Kidney (tissue), 14 donors: ENCODE measurements around the gene CARD19. TPM values are rescaled to one million over a fixed set of nuclear protein-coding genes. Genes with fewer than 3 reads are reported as not detected.
A peak's percentile ranks its signal among the peaks of the same experiment; 100 is the strongest.

Source experiments
- DNase-seq, 5 donors: peaks; one replicate each; pipeline ENCODE4 v3.0.0-alpha.2; 2013 to 2020
- FAIRE-seq: peaks from 2 replicates; lab custom pipeline; 2012; peaks lifted over from hg19 to GRCh38; lab: Jason Lieb, UNC
- H3K27ac ChIP-seq, 2 donors: one replicate each; pipeline ENCODE4 v1.7.0; 2013; ENCODE audit warnings: low read depth in 2 of 2, low read length in 2 of 2, inconsistent platforms in 1 of 2
- H3K27me3 ChIP-seq: one replicate; pipeline ENCODE4 v1.7.1; 2013; ENCODE audit warnings: low read length, inconsistent platforms; ENCODE audit not compliant: control insufficient read depth, insufficient read depth
- H3K36me3 ChIP-seq, 3 donors: one replicate each; pipeline versions ENCODE4 v1.7.0 to v1.7.1; 2013; ENCODE audit warnings: low read length in 3 of 3, control low read depth in 1 of 3, inconsistent platforms in 1 of 3; ENCODE audit not compliant: insufficient read depth in 3 of 3, control insufficient read depth in 2 of 3
- H3K4me1 ChIP-seq, 3 donors: one replicate each; pipeline versions ENCODE4 v1.7.0 to v1.7.1; 2013; ENCODE audit warnings: low read length in 3 of 3, inconsistent platforms in 1 of 3, low read depth in 1 of 3; ENCODE audit not compliant: control insufficient read depth in 2 of 3, insufficient read depth in 2 of 3
- H3K4me3 ChIP-seq, 3 donors: one replicate each; pipeline versions ENCODE4 v1.7.0 to v1.8.1; 2013; ENCODE audit warnings: low read length in 3 of 3, control low read depth in 1 of 3, inconsistent platforms in 1 of 3
- H3K9ac ChIP-seq, 3 donors: one replicate each; pipeline versions ENCODE4 v1.7.0 to v1.7.1; 2013; ENCODE audit warnings: low read length in 3 of 3, control low read depth in 1 of 3, inconsistent platforms in 1 of 3
- H3K9me3 ChIP-seq, 3 donors: one replicate each; pipeline versions ENCODE4 v1.7.0 to v1.7.1; 2013; ENCODE audit warnings: low read length in 3 of 3, control low read depth in 1 of 3, inconsistent platforms in 1 of 3; ENCODE audit not compliant: control insufficient read depth in 2 of 3, insufficient read depth in 1 of 3
- CTCF ChIP-seq: IDR thresholded peaks from 3 replicates; pipeline ENCODE4 v1.5.1; 2012; ENCODE audit warnings: mild to moderate bottlenecking, moderate library complexity, borderline replicate concordance; ENCODE audit not compliant: insufficient read depth; ENCODE audit errors: extremely low read depth
- intact Hi-C: fragments of 100-400 bp; cut with DNase I; formaldehyde crosslinking; loops from one replicate; pipeline ENCODE4 v1.11.1; 2022
- polyA plus RNA-seq: library from polyadenylated mRNA; stranded (reverse); fragments of 350-450 nt; fragmentation: Illumina TruSeq; extraction: RNeasy Lipid Tissue Mini Kit (QIAGEN cat#74804); gene quantifications from one replicate; pipeline ENCODE4 v1.2.3, GENCODE V29; 2014; ENCODE audit warnings: low read depth, low replicate concordance; ENCODE audit not compliant: insufficient read depth
- total RNA-seq: library from RNA; stranded (reverse); fragmentation: NEBNext Ultra II Directional; extraction: Animal tissue kit (Norgen Biotek cat#: 25700); gene quantifications from one replicate; pipeline ENCODE4 v1.2.1, GENCODE V29; 2021
- donor health status: control.
- donor health status: control.
- donor health status: control.
- donor health status: control.
- donor health status: control.
- donor health status: DM: yes; HTN: yes; CAD: no.
- donor health status: Normal renal cell carcinoma (clear cell type).

CARD19 gene
- total and polyA plus RNA-seq, 2 donors from 2014 or later: 44.5 to 49.3 TPM

DNA sequence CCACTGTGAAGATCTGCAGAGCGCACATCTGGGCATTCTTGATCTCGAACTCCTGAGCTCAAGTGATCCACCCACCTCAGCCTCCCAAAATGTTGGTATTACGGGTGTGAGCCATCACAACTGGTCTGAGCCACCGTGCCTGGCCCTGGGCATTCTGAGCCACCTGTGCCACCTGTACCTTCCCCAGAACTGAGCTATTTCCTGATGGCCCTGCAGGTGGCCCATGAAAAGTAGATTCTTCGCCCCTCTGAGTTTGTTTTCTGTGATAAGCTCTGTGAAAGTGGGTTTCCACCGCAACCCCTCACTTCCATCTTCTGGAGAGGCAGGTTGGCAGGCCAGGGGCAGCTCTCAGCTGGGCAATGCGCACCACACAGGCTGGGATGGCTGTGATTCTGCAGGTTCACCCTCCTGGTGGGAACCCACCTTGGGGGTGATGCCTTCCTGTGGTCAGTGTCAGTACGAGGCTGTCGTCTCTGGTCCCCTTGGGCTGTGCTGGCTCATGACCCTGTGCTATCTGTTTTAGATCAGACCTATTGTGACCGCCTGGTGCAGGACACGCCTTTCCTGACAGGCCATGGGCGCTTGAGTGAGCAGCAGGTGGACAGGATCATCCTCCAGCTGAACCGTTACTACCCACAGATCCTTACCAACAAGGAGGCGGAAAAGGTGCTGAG lies 11.3 kb downstream of the CARD19 start:
- DNase-seq (peak in 2 of 5 donors; percentile 25 to 55), FAIRE-seq (no peak)
- Histone ChIP-seq H3K27me3 (no peaks in the 10 kb centered on the region), H3K27ac (no peak overlapping the region), H3K4me3 (no peak overlapping the region), H3K9ac (no peak overlapping the region), H3K4me1 (peaks cover 0 to 3% (median 2%) of the 10 kb centered on the region in 3 donors), H3K9me3 (peaks cover 0 to 2% (median 0%) of the 10 kb centered on the region in 3 donors), H3K36me3 (no peaks in the 10 kb centered on the region)
- TF ChIP-seq CTCF: no peak
- intact Hi-C loops: no loop called here

DNA sequence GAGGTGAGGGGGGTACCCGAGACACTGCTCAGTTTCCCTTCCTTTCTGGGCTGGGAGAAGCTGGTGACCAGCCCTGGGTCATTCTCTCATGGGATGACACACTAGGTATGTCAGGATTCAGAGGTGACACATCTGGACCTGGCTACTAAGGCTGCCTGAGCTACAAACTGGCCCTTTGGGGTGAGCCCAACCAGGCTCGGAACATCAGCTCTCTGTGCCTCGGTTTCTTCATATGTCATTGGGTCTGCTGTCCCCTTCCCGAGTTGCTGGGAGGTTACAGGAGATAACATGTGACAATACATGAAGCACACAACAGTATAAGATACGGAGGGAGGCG lies 11.8 kb downstream of the CARD19 start:
- H3K9ac ChIP-seq: no peak overlapping the region
- H3K36me3 ChIP-seq: no peaks in the 10 kb centered on the region
- TF ChIP-seq CTCF: no peak
- peaks cover 0 to 2% (median 0%) of the 10 kb centered on the region in 3 donors for H3K9me3 ChIP-seq
- peaks cover 0 to 3% (median 2%) of the 10 kb centered on the region in 3 donors for H3K4me1 ChIP-seq
- peak in 1 of 5 donors; percentile 12 for DNase-seq
- H3K27me3 ChIP-seq: no peaks in the 10 kb centered on the region
- intact Hi-C loops: no loop called here
- no peak overlapping the region for H3K4me3 ChIP-seq
- no peak overlapping the region for H3K27ac ChIP-seq
- no peak for FAIRE-seq

DNA sequence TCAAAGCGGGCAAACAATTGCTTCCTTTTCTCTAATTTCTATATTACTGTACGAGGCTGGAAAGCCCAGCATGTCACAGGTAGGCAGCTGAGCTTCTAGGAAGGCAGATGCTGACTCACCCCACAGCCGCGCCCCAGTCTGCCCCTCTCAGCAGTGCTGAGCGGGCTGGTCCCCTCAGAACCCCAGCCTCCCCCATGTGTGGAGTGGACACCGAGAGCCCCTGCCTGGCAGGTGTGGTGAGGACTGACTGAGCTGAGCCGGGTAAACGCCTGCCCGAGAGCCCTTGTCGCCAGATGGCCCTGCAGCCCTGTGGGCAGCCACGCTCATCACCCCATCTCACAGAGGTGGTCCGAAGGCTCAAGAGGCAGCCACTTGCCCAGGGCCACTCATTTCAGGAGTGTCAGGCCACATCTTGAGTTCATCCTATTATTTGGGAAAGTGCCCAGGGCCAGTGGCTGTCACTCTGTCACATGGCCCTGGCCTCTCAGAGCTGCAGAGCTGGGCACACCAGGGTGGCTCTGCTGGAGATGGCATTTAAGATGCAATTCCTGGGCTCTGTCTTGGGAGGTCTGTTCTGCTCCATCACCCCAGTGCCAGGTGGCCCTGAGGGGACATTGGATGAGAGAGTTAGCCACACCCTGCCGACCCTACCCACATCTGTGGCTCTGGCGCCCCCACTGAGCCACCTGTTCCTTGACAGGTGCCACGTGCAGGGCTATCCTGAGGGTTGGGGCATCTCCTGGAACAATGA lies 12.4 kb downstream of the CARD19 start:
- TF ChIP-seq CTCF: no peak
- FAIRE-seq: no peak
- no peaks in the 10 kb centered on the region for H3K27me3 ChIP-seq
- no peak overlapping the region for H3K4me3 ChIP-seq
- H3K27ac ChIP-seq: no peak overlapping the region
- H3K36me3 ChIP-seq: peaks cover 0 to 5% (median 0%) of the 10 kb centered on the region in 3 donors
- intact Hi-C loops: no loop called here
- peak in 2 of 5 donors; percentile 42 to 71 for DNase-seq
- peaks cover 0 to 2% (median 0%) of the 10 kb centered on the region in 3 donors for H3K9me3 ChIP-seq
- H3K9ac ChIP-seq: no peak overlapping the region
- peaks cover 0 to 3% (median 2%) of the 10 kb centered on the region in 3 donors for H3K4me1 ChIP-seq
